Hindlimb muscle (tissue), 1 donor: ENCODE results near the gene STXBP5. TPM values are rescaled to one million over a fixed set of nuclear protein-coding genes. Genes with fewer than 3 reads are reported as not detected.
"Not testable (repeated sequence)": the region's sequence is repeated elsewhere in the genome, so short reads cannot be mapped to it uniquely, and the experiment has no call there.

Experiments used
- DNase-seq: peaks from one replicate; pipeline ENCODE4 v3.0.0-alpha.2; 2013
- polyA plus RNA-seq: library from polyadenylated mRNA; unstranded; fragments of 120-200 nt; gene quantifications from one replicate; pipeline ENCODE4 v1.2.1, GENCODE V29; 2013; ENCODE audit not compliant: insufficient read length

Gene STXBP5
- polyA plus RNA-seq, 1 donor: 10.7 TPM

GRCh38 chr6:147248859-147249258 is 44.6 kb downstream of the STXBP5 start:
- no peak for DNase-seq

GRCh38 chr6:147251072-147251471 is 46.9 kb downstream of the STXBP5 start:
- DNase-seq: no peak

- not testable (repeated sequence) for DNase-seq
Observed at GRCh38 chr6:147254929-147255473, 50.8 kb downstream of the STXBP5 start.

GRCh38 chr6:147255948-147256674 is 51.9 kb downstream of the STXBP5 start:
- no peak for DNase-seq

- no peak for DNase-seq
Observed at GRCh38 chr6:147257760-147258159, 53.5 kb downstream of the STXBP5 start.

- DNase-seq: no peak
Observed at GRCh38 chr6:147260091-147260490, 55.9 kb downstream of the STXBP5 start.

GRCh38 chr6:147262946-147263345 is 58.7 kb downstream of the STXBP5 start:
- no peak for DNase-seq

- DNase-seq: no peak
Observed at GRCh38 chr6:147266821-147267220, 62.6 kb downstream of the STXBP5 start.

GRCh38 chr6:147267658-147268057 is 63.4 kb downstream of the STXBP5 start:
- no peak for DNase-seq

GRCh38 chr6:147268254-147268653 is 64.0 kb downstream of the STXBP5 start:
- no peak for DNase-seq

- DNase-seq: no peak
Observed at GRCh38 chr6:147274012-147274411, 69.8 kb downstream of the STXBP5 start.

GRCh38 chr6:147274776-147275175 is 70.6 kb downstream of the STXBP5 start:
- no peak for DNase-seq

GRCh38 chr6:147278891-147279290 is 74.7 kb downstream of the STXBP5 start:
- DNase-seq: no peak

- no peak for DNase-seq
Observed at GRCh38 chr6:147279427-147279826, 75.2 kb downstream of the STXBP5 start.

GRCh38 chr6:147281895-147282565 is 77.8 kb downstream of the STXBP5 start:
- no peak for DNase-seq

- DNase-seq: no peak
Observed at GRCh38 chr6:147282566-147282959, 78.3 kb downstream of the STXBP5 start.

- peak; percentile 14 for DNase-seq
Observed at GRCh38 chr6:147283460-147283859, 79.2 kb downstream of the STXBP5 start.

- peak; percentile 22 for DNase-seq
Observed at GRCh38 chr6:147285087-147285855, 81.1 kb downstream of the STXBP5 start.

- no peak for DNase-seq
Observed at GRCh38 chr6:147287869-147288271, 83.7 kb downstream of the STXBP5 start.

GRCh38 chr6:147297124-147297523 is 92.9 kb downstream of the STXBP5 start:
- DNase-seq: no peak

GRCh38 chr6:147297663-147298316 is 93.6 kb downstream of the STXBP5 start:
- no peak for DNase-seq

GRCh38 chr6:147298461-147298860 is 94.2 kb downstream of the STXBP5 start:
- no peak for DNase-seq

GRCh38 chr6:147299035-147299434 is 94.8 kb downstream of the STXBP5 start:
- no peak for DNase-seq
